Measurements from ENCODE around the gene SPATA22. TPM values are rescaled to one million over a fixed set of nuclear protein-coding genes. Genes with fewer than 3 reads are reported as not detected.

Gene SPATA22
- total RNA-seq, 2 experiments from 2014 or later: not detected

GRCh38 chr17:3506054-3506453 lies 34.4 kb upstream of the SPATA22 start:
- intact Hi-C loops (cut with micrococcal nuclease): no loop called here
- no peaks in the 10 kb centered on the region for H3K36me3 Mint-ChIP-seq (ENCODE audit: low read depth)
- H3K27me3 Mint-ChIP-seq: peaks cover 5% of the 10 kb centered on the region
- no peak for TF ChIP-seq CTCF (IDR thresholded peaks at IDR 0.05)
- DNase-seq (no peak), ATAC-seq (no peak)
- H3K4me1 Mint-ChIP-seq (ENCODE audit: low read depth): no peaks in the 10 kb centered on the region
- no peak overlapping the region for H3K4me3 Mint-ChIP-seq
- ChIA-PET CTCF (no interaction called here), POLR2A (no interaction called here)
- no peak overlapping the region for H3K27ac Mint-ChIP-seq
- H3K9me3 Mint-ChIP-seq: no peaks in the 10 kb centered on the region

- Mint-ChIP-seq H3K36me3 (ENCODE audit: low read depth) (no peaks in the 10 kb centered on the region), H3K4me3 (no peak overlapping the region), H3K27ac (no peak overlapping the region), H3K27me3 (peaks cover 5% of the 10 kb centered on the region), H3K9me3 (no peaks in the 10 kb centered on the region), H3K4me1 (ENCODE audit: low read depth) (no peaks in the 10 kb centered on the region)
- TF ChIP-seq CTCF (IDR thresholded peaks at IDR 0.05): no peak
- POLR2A ChIA-PET: no interaction called here
- no peak for DNase-seq
- CTCF ChIA-PET: no interaction called here
- ATAC-seq: no peak
- intact Hi-C loops (cut with micrococcal nuclease): no loop called here
Observed at GRCh38 chr17:3505008-3505407, 33.4 kb upstream of the SPATA22 start.

- POLR2A ChIA-PET: no interaction called here
- H3K27ac Mint-ChIP-seq: no peak overlapping the region
- CTCF ChIA-PET: no interaction called here
- no peaks in the 10 kb centered on the region for H3K36me3 Mint-ChIP-seq (ENCODE audit: low read depth)
- ATAC-seq (no peak), DNase-seq (no peak)
- intact Hi-C loops (cut with micrococcal nuclease): no loop called here
- H3K27me3 Mint-ChIP-seq: no peaks in the 10 kb centered on the region
- no peaks in the 10 kb centered on the region for H3K9me3 Mint-ChIP-seq
- H3K4me1 Mint-ChIP-seq (ENCODE audit: low read depth): no peaks in the 10 kb centered on the region
- H3K4me3 Mint-ChIP-seq: no peak overlapping the region
- TF ChIP-seq CTCF (IDR thresholded peaks at IDR 0.05): no peak
Observed at GRCh38 chr17:3503285-3503684, 31.7 kb upstream of the SPATA22 start.

- Mint-ChIP-seq H3K36me3 (ENCODE audit: low read depth) (no peaks in the 10 kb centered on the region), H3K4me1 (ENCODE audit: low read depth) (no peaks in the 10 kb centered on the region), H3K4me3 (no peak overlapping the region), H3K27ac (no peak overlapping the region), H3K9me3 (no peaks in the 10 kb centered on the region), H3K27me3 (no peaks in the 10 kb centered on the region)
- POLR2A ChIA-PET: no interaction called here
- ATAC-seq (no peak), DNase-seq (no peak)
- CTCF ChIA-PET: no interaction called here
- no peak for TF ChIP-seq CTCF (IDR thresholded peaks at IDR 0.05)
- intact Hi-C loops (cut with micrococcal nuclease): no loop called here
Observed at GRCh38 chr17:3502466-3502865, 30.8 kb upstream of the SPATA22 start.

- no peak for ATAC-seq
Observed at GRCh38 chr17:3501344-3501743, 29.7 kb upstream of the SPATA22 start.

More at GRCh38 chr17:3501344-3501743, 29.7 kb upstream of the SPATA22 start:
- intact Hi-C loops (cut with micrococcal nuclease): no loop called here
- no peak for DNase-seq
- POLR2A ChIA-PET: no interaction called here
- H3K27ac Mint-ChIP-seq: no peak overlapping the region
- TF ChIP-seq CTCF (IDR thresholded peaks at IDR 0.05): no peak
- CTCF ChIA-PET: no interaction called here
- no peaks in the 10 kb centered on the region for H3K27me3 Mint-ChIP-seq
- H3K36me3 Mint-ChIP-seq (ENCODE audit: low read depth): no peaks in the 10 kb centered on the region
- H3K4me1 Mint-ChIP-seq (ENCODE audit: low read depth): no peaks in the 10 kb centered on the region
- no peaks in the 10 kb centered on the region for H3K9me3 Mint-ChIP-seq
- no peak overlapping the region for H3K4me3 Mint-ChIP-seq
